22Rv1 (cell line): Measurements from ENCODE around the gene TNFAIP8.

ENCODE experiments used
- H3K27ac ChIP-seq: fragments of 450-650 bp; 2 replicates; pipeline ENCODE4 v1.5.1; 2017
- CTCF ChIP-seq: fragments of 450-650 bp; IDR thresholded peaks from 2 replicates; pipeline ENCODE4 v1.5.1; 2017; ENCODE audit warnings: mild to moderate bottlenecking
- ZFX ChIP-seq: fragments of 450-650 bp; IDR thresholded peaks from 2 replicates; pipeline ENCODE4 v1.6.1; 2017; ENCODE audit warnings: antibody characterized with exemption, borderline replicate concordance

The TNFAIP8 gene

GRCh38 chr5:119347574-119347973 lies 8.2 kb upstream of the TNFAIP8 start:
- H3K27ac ChIP-seq: no peak overlapping the region
- TF ChIP-seq ZFX (no peak), CTCF (no peak)

- no peak for TF ChIP-seq CTCF
- no peak for TF ChIP-seq ZFX
- H3K27ac ChIP-seq: no peak overlapping the region
Measured at GRCh38 chr5:119347991-119348390, 7.8 kb upstream of the TNFAIP8 start.

- no peak for TF ChIP-seq CTCF
- no peak for TF ChIP-seq ZFX
- no peak overlapping the region for H3K27ac ChIP-seq
Measured at GRCh38 chr5:119353213-119353612, 2.6 kb upstream of the TNFAIP8 start.

- no peak for TF ChIP-seq ZFX
- no peak for TF ChIP-seq CTCF
- no peak overlapping the region for H3K27ac ChIP-seq
Measured at GRCh38 chr5:119353686-119354366, 2.0 kb upstream of the TNFAIP8 start.

- no peak for TF ChIP-seq CTCF
- no peak for TF ChIP-seq ZFX
- no peak overlapping the region for H3K27ac ChIP-seq
Measured at GRCh38 chr5:119354537-119355243, 1.1 kb upstream of the TNFAIP8 start.

- no peak overlapping the region for H3K27ac ChIP-seq
- no peak for TF ChIP-seq CTCF
- no peak for TF ChIP-seq ZFX
Measured at GRCh38 chr5:119355244-119355638, 578 bp upstream of the TNFAIP8 start.

GRCh38 chr5:119356612-119357188 lies 881 bp downstream of the TNFAIP8 start:
- no peak for TF ChIP-seq ZFX
- TF ChIP-seq CTCF: no peak
- H3K27ac ChIP-seq: no peak overlapping the region
